Liver (tissue), 9 donors: ENCODE data around the gene CBX4. TPM values are rescaled to one million over a fixed set of nuclear protein-coding genes. Genes with fewer than 3 reads are reported as not detected.

ENCODE experiments used
- DNase-seq: peaks from one replicate; pipeline ENCODE4 v3.0.0-alpha.2; 2017; ENCODE audit warnings: low spot score
- H3K27ac ChIP-seq, 2 donors: one replicate each; pipeline ENCODE4 v1.7.0; 2013; ENCODE audit warnings: inconsistent platforms in 2 of 2, low read length in 2 of 2, control low read depth in 1 of 2, low read depth in 1 of 2, mild to moderate bottlenecking in 1 of 2
- H3K27me3 ChIP-seq, 4 donors: one replicate each; pipeline versions ENCODE4 v1.6.1 to v1.7.0; 2013; ENCODE audit warnings: low read length in 3 of 4, inconsistent platforms in 1 of 4, mild to moderate bottlenecking in 1 of 4, moderate library complexity in 1 of 4; ENCODE audit not compliant: control insufficient read depth in 4 of 4, insufficient read depth in 4 of 4
- H3K36me3 ChIP-seq, 4 donors: one replicate each; pipeline versions ENCODE4 v1.6.1 to v1.7.0; 2013; ENCODE audit warnings: low read length in 3 of 4, mild to moderate bottlenecking in 3 of 4, low read depth in 1 of 4, moderate library complexity in 1 of 4; ENCODE audit not compliant: control insufficient read depth in 4 of 4, insufficient read depth in 3 of 4
- H3K4me1 ChIP-seq, 4 donors: one replicate each; pipeline versions ENCODE4 v1.6.1 to v1.7.0; 2013; ENCODE audit warnings: low read length in 3 of 4, mild to moderate bottlenecking in 3 of 4, moderate library complexity in 1 of 4; ENCODE audit not compliant: control insufficient read depth in 4 of 4, insufficient read depth in 4 of 4
- H3K4me3 ChIP-seq, 3 donors: one replicate each; pipeline versions ENCODE4 v1.6.1 to v1.7.0; 2013; ENCODE audit warnings: low read length in 3 of 3, control low read depth in 1 of 3, low read depth in 1 of 3, mild to moderate bottlenecking in 1 of 3
- H3K9ac ChIP-seq, 2 donors: one replicate each; pipeline ENCODE4 v1.7.0; 2013; ENCODE audit warnings: low read length in 2 of 2, mild to moderate bottlenecking in 2 of 2, moderate library complexity in 2 of 2, control low read depth in 1 of 2, low read depth in 1 of 2
- H3K9me3 ChIP-seq, 4 donors: one replicate each; pipeline versions ENCODE4 v1.6.1 to v1.7.0; 2013; ENCODE audit warnings: low read length in 3 of 4; ENCODE audit not compliant: control insufficient read depth in 4 of 4
- ATF3 ChIP-seq: IDR thresholded peaks from 2 replicates; pipeline ENCODE4 v1.6.1; 2016; ENCODE audit warnings: antibody characterized with exemption
- CTCF ChIP-seq: fragments of 150-350 bp; IDR thresholded peaks from 2 replicates; pipeline ENCODE4 v1.5.1; 2017; ENCODE audit warnings: improper control_type of control experiment, low read depth, low read length; ENCODE audit not compliant: missing input control
- EGR1 ChIP-seq, 2 donors: IDR thresholded peaks; 2 replicates each; pipeline ENCODE4 v1.6.1; 2016 to 2018; ENCODE audit warnings: antibody characterized with exemption in 2 of 2, low read depth in 2 of 2
- FOXA1 ChIP-seq: IDR thresholded peaks from 2 replicates; pipeline ENCODE4 v1.6.1; 2016; ENCODE audit warnings: antibody characterized with exemption
- FOXA2 ChIP-seq: IDR thresholded peaks from 2 replicates; pipeline ENCODE4 v1.6.1; 2016; ENCODE audit warnings: antibody characterized with exemption
- GABPA ChIP-seq, 2 donors: IDR thresholded peaks in 1 of 2; conservative IDR thresholded peaks in 1 of 2; 2 replicates each; pipeline ENCODE4 v1.6.1; 2016; ENCODE audit warnings: antibody characterized with exemption in 2 of 2, mild to moderate bottlenecking in 1 of 2, moderate library complexity in 1 of 2
- HNF4A ChIP-seq, 2 donors: conservative IDR thresholded peaks; 2 replicates each; pipeline ENCODE4 v1.6.1; 2016; ENCODE audit warnings: antibody characterized with exemption in 2 of 2, mild to moderate bottlenecking in 2 of 2
- HNF4G ChIP-seq: IDR thresholded peaks from 2 replicates; pipeline ENCODE4 v1.6.1; 2016; ENCODE audit warnings: antibody characterized with exemption
- JUND ChIP-seq, 2 donors: IDR thresholded peaks; 2 replicates each; pipeline ENCODE4 v1.6.1; 2016; ENCODE audit warnings: antibody characterized with exemption in 2 of 2
- MAX ChIP-seq: IDR thresholded peaks from 2 replicates; pipeline ENCODE4 v1.6.1; 2016; ENCODE audit warnings: antibody characterized with exemption
- NR2F2 ChIP-seq: IDR thresholded peaks from 2 replicates; pipeline ENCODE4 v1.6.1; 2016; ENCODE audit warnings: antibody characterized with exemption
- RAD21 ChIP-seq, 2 donors: IDR thresholded peaks; 2 replicates each; pipeline ENCODE4 v1.6.1; 2016; ENCODE audit warnings: antibody characterized with exemption in 2 of 2, mild to moderate bottlenecking in 2 of 2
- REST ChIP-seq: IDR thresholded peaks from 2 replicates; pipeline ENCODE4 v1.6.1; 2016; ENCODE audit warnings: antibody characterized with exemption, mild to moderate bottlenecking
- RXRA ChIP-seq, 2 donors: IDR thresholded peaks; 2 replicates each; pipeline ENCODE4 v1.6.1; 2017 to 2018; ENCODE audit warnings: antibody characterized with exemption in 2 of 2, mild to moderate bottlenecking in 1 of 2
- SP1 ChIP-seq: IDR thresholded peaks from 2 replicates; pipeline ENCODE4 v1.6.1; 2018; ENCODE audit warnings: antibody characterized with exemption, mild to moderate bottlenecking
- TAF1 ChIP-seq: conservative IDR thresholded peaks from 2 replicates; pipeline ENCODE4 v1.6.1; 2016; ENCODE audit warnings: antibody characterized with exemption, mild to moderate bottlenecking
- YY1 ChIP-seq: IDR thresholded peaks from 2 replicates; pipeline ENCODE4 v1.6.1; 2016; ENCODE audit warnings: antibody characterized with exemption, mild to moderate bottlenecking
- ZBTB33 ChIP-seq: IDR thresholded peaks from 2 replicates; pipeline ENCODE4 v1.6.1; 2016; ENCODE audit warnings: antibody characterized with exemption
- WGBS: extraction: QIAGEN DNeasy Blood & Tissue Kit; methylation state at CpG from one replicate; pipeline ENCODE4 v1.1.7; 2013; 5-methylcytosine and 5-hydroxymethylcytosine counted together
- polyA plus RNA-seq, 2 donors: library from polyadenylated mRNA; stranded (reverse) in 1 of 2; unstranded in 1 of 2; fragments of 200-250 nt in 1 of 2; fragments of >200 nt in 1 of 2; fragmentation: Nextera tagmentation in 1 of 2; extraction: Ambion mirVana in 1 of 2; gene quantifications; one replicate each; pipeline versions ENCODE4 v1.2.1 to v1.2.3, GENCODE V29; 2013 to 2015
- total RNA-seq, 2 donors: library from RNA; depleted of rRNA; stranded (reverse); fragments of >200 nt; gene quantifications; one replicate each; pipeline ENCODE4 v1.2.3, GENCODE V29; 2014
- donor health status: healthy.
- donor health status: healthy.
- donor health status: healthy.
- donor health status: healthy.
- donor health status: healthy.

The CBX4 gene
- total and polyA plus RNA-seq, 4 donors: 4.8 to 8.9 (median 6.3) TPM

- TF ChIP-seq ZBTB33: no peak
Observed at GRCh38 chr17:79864147-79864546, 24.9 kb upstream of the CBX4 start (continued).

- 73% methylated on average over 13 of the region's 13 CpGs for WGBS
- Histone ChIP-seq H3K4me1 (peaks cover 0 to 4% (median 0%) of the 10 kb centered on the region in 4 donors), H3K9ac (no peak overlapping the region), H3K36me3 (no peaks in the 10 kb centered on the region), H3K27me3 (no peaks in the 10 kb centered on the region), H3K27ac (no peak overlapping the region), H3K4me3 (no peak overlapping the region), H3K9me3 (no peaks in the 10 kb centered on the region)
- no peak for DNase-seq
- TF ChIP-seq ATF3 (no peak), YY1 (no peak), TAF1 (no peak), RAD21 (IDR thresholded peaks at IDR 0.05) (no peak), GABPA (IDR thresholded peaks at IDR 0.05 in 1 of 2, conservative IDR thresholded peaks at IDR 0.05 in 1 of 2) (no peak), NR2F2 (no peak), MAX (no peak), RXRA (IDR thresholded peaks at IDR 0.05) (no peak), SP1 (no peak), EGR1 (IDR thresholded peaks at IDR 0.05; ENCODE audit: low read depth in 2 of 2) (no peak), HNF4A (conservative IDR thresholded peaks at IDR 0.05) (no peak), FOXA2 (no peak), FOXA1 (no peak), ZBTB33 (no peak), CTCF (no peak), REST (no peak), HNF4G (no peak), JUND (IDR thresholded peaks at IDR 0.05) (no peak)
Observed at GRCh38 chr17:79862771-79863440, 23.7 kb upstream of the CBX4 start.
